ENCODE measurements around the gene ADAT2. TPM values are rescaled to one million over a fixed set of nuclear protein-coding genes. Genes with fewer than 3 reads are reported as not detected.

The ADAT2 gene
- total RNA-seq, 1 experiment from 2014 or later, result 9.9 TPM

GRCh38 chr6:143385636-143386035, 64.9 kb downstream of the ADAT2 start:
- Mint-ChIP-seq H3K4me3 (ENCODE audit: low read depth, unreplicated experiment) (no peak overlapping the region), H3K4me1 (ENCODE audit: low read depth, unreplicated experiment) (no peaks in the 10 kb centered on the region), H3K9me3 (ENCODE audit: low read depth, unreplicated experiment) (no peaks in the 10 kb centered on the region), H3K27ac (ENCODE audit: unreplicated experiment) (no peak overlapping the region), H3K27me3 (ENCODE audit: unreplicated experiment) (no peaks in the 10 kb centered on the region), H3K36me3 (ENCODE audit: insufficient read depth, unreplicated experiment) (no peaks in the 10 kb centered on the region)
- intact Hi-C loops (cut with micrococcal nuclease; ENCODE audit: unreplicated experiment), result no loop called here
- DNase-seq, result no peak
- CTCF ChIA-PET, result interaction anchor here (0.5 to 0.6 kb wide), 2 partner anchors 28 to 282 kb away, joined by 3 read pairs; no protein-coding TSS in a partner anchor
- TF ChIP-seq, protein P1, sequence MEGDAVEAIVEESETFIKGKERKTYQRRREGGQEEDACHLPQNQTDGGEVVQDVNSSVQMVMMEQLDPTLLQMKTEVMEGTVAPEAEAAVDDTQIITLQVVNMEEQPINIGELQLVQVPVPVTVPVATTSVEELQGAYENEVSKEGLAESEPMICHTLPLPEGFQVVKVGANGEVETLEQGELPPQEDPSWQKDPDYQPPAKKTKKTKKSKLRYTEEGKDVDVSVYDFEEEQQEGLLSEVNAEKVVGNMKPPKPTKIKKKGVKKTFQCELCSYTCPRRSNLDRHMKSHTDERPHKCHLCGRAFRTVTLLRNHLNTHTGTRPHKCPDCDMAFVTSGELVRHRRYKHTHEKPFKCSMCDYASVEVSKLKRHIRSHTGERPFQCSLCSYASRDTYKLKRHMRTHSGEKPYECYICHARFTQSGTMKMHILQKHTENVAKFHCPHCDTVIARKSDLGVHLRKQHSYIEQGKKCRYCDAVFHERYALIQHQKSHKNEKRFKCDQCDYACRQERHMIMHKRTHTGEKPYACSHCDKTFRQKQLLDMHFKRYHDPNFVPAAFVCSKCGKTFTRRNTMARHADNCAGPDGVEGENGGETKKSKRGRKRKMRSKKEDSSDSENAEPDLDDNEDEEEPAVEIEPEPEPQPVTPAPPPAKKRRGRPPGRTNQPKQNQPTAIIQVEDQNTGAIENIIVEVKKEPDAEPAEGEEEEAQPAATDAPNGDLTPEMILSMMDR (IDR thresholded peaks at IDR 0.05; ENCODE audit: unreplicated experiment), result no peak
- BruUV-seq (replicated peaks), result no TSS peak

DNA sequence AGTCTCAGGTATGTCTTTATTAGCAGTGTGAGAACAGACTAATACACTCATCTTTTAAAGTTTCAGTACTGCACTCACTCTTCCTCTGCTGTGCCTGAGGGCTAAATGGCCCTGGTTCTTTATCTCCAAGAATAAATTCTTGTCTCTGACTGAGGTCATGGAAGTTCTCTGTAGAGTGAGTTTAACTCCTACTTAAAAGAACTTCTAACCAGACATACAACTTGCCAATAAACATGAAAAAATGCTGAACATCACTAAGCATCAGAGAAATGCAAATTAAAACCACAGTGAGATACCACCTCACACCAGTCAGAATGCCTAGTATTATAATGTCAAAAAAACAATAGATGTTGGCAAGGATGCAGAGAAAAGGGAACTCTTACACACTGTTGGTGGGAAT, 73.6 kb downstream of the ADAT2 start:
- Mint-ChIP-seq H3K4me1 (ENCODE audit: low read depth, unreplicated experiment) (no peaks in the 10 kb centered on the region), H3K36me3 (ENCODE audit: insufficient read depth, unreplicated experiment) (no peaks in the 10 kb centered on the region), H3K4me3 (ENCODE audit: low read depth, unreplicated experiment) (no peak overlapping the region), H3K27ac (ENCODE audit: unreplicated experiment) (no peak overlapping the region), H3K27me3 (ENCODE audit: unreplicated experiment) (no peaks in the 10 kb centered on the region), H3K9me3 (ENCODE audit: low read depth, unreplicated experiment) (peaks cover 2% of the 10 kb centered on the region)
- intact Hi-C loops (cut with micrococcal nuclease; ENCODE audit: unreplicated experiment), result no loop called here
- TF ChIP-seq, protein P1 (IDR thresholded peaks at IDR 0.05; ENCODE audit: unreplicated experiment), result no peak
- CTCF ChIA-PET, result no interaction called here
- no TSS peak for BruUV-seq (replicated peaks)
- DNase-seq, result no peak

DNA sequence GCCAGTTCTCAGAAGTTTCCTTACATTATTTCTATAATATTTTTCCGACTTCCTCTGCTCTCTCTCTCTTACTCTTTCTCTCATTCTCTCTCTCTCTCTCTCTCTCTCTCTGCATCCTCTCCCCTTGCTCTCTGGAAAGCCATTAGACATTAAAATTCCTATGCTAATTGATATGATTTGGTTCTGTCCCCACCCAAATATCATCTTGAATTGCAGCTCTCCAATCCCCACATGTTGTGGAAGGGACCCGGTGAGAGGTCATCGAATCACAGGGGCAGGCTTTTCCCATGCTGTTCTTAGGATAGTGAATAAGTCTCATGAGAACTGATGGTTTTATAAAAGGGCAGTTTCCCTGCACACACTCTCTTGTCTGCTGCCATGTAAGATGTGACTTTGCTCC, 74.1 kb downstream of the ADAT2 start:
- CTCF ChIA-PET, result no interaction called here
- TF ChIP-seq, protein P1 (IDR thresholded peaks at IDR 0.05; ENCODE audit: unreplicated experiment), result no peak
- peaks cover 2% of the 10 kb centered on the region for H3K9me3 Mint-ChIP-seq (ENCODE audit: low read depth, unreplicated experiment)
- no peak overlapping the region for H3K4me3 Mint-ChIP-seq (ENCODE audit: low read depth, unreplicated experiment)
- H3K27ac Mint-ChIP-seq (ENCODE audit: unreplicated experiment), result no peak overlapping the region
- no peak for DNase-seq
- intact Hi-C loops (cut with micrococcal nuclease; ENCODE audit: unreplicated experiment), result no loop called here
- BruUV-seq (replicated peaks), result no TSS peak
- no peaks in the 10 kb centered on the region for H3K36me3 Mint-ChIP-seq (ENCODE audit: insufficient read depth, unreplicated experiment)
- H3K4me1 Mint-ChIP-seq (ENCODE audit: low read depth, unreplicated experiment), result no peaks in the 10 kb centered on the region
- no peaks in the 10 kb centered on the region for H3K27me3 Mint-ChIP-seq (ENCODE audit: unreplicated experiment)

- Mint-ChIP-seq H3K9me3 (ENCODE audit: low read depth, unreplicated experiment) (peaks cover 2% of the 10 kb centered on the region), H3K4me3 (ENCODE audit: low read depth, unreplicated experiment) (no peak overlapping the region), H3K4me1 (ENCODE audit: low read depth, unreplicated experiment) (peaks cover 1% of the 10 kb centered on the region), H3K36me3 (ENCODE audit: insufficient read depth, unreplicated experiment) (no peaks in the 10 kb centered on the region), H3K27ac (ENCODE audit: unreplicated experiment) (no peak overlapping the region), H3K27me3 (ENCODE audit: unreplicated experiment) (no peaks in the 10 kb centered on the region)
- CTCF ChIA-PET, result no interaction called here
- intact Hi-C loops (cut with micrococcal nuclease; ENCODE audit: unreplicated experiment), result no loop called here
- DNase-seq, result no peak
- TF ChIP-seq, protein P1 (IDR thresholded peaks at IDR 0.05; ENCODE audit: unreplicated experiment), result no peak
- no TSS peak for BruUV-seq (replicated peaks)
These were observed 75.4 kb downstream of the ADAT2 start for GRCh38 chr6:143375022-143375585.

Measured in Calu3 (cell line).